NCI-H1092 treated with DMSO at 0.1 percent for 48 hours (cell line): ENCODE measurements around the gene IL1RAPL2.
"Not testable (repeated sequence)": the region's sequence is repeated elsewhere in the genome, so short reads cannot be mapped to it uniquely, and the experiment has no call there.

ENCODE experiments used
- DNase-seq: peaks from one replicate; lab custom pipeline; 2025; lab: John Stamatoyannopoulos, UW

The IL1RAPL2 gene

DNA sequence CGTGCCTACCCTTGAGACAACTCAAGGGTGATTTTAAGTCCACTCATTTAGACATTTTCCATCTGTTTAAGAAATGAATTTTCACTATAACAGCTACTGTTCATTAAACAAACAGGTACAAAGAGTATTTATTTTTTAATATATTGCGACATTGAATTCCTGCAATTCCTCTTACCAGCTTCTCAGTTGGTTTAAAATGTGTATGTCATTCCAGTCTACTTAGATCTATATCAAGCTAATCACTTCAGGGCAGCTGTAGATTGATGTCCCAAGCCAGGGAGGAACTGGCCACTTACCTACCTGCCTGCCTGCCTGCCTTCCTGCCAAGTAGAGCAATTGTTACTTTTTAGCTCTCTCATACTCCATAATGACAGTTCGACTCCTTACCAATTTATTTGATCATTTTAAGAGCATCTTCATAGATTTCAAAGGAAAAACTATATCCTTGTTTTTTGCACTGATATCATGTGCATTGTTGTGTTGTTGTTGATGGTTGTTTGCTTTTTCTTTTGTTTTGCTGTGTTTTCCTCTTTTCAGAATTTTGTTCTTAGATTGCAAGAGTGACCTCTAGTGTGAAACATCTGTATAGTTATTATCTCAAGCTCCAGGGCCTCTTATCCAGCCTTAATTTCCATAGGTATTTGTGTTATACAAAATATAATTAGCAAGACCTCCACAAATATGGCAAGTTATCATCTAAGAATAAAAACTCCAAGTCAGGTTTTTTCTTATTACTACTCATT lies 1135.5 kb downstream of the IL1RAPL2 start:
- no peak for DNase-seq

DNA sequence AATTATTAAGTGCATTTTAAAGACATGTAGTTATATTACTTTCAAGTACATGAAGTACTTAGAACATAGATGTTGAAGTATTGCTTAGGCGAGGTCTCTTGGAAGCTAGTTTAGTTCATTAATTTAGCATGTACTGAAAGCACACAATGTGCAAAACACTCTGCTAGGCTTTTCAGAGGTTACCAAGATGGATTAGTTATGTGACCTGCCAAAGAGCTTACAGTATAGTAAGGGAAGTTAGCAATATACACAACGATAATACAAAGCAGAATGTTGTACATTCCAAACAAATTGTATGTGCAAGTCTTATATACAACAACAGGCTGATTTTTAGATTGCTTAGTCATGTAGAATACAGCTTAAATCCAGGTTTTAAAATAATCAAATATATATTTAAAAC lies 1137.9 kb downstream of the IL1RAPL2 start:
- no peak for DNase-seq

DNA sequence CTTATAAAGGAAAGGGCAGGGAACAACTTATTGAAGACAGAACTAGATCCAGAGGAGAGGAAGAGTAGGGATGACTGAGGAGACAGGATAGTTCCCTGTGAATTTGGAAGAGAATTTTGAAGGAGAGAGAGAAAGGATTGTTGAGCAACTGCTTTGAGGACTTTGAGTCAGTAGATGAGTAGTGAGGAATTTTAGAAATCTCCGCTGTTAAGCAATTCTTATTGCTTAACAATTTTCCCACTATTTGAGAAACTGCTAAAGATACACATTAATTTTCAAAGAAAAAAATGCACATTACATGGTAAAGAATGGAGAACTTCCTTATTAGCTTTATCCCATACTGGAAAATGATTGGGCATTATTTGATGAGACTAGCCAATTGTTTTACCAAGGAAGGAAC lies 1140.0 kb downstream of the IL1RAPL2 start:
- no peak for DNase-seq

DNA sequence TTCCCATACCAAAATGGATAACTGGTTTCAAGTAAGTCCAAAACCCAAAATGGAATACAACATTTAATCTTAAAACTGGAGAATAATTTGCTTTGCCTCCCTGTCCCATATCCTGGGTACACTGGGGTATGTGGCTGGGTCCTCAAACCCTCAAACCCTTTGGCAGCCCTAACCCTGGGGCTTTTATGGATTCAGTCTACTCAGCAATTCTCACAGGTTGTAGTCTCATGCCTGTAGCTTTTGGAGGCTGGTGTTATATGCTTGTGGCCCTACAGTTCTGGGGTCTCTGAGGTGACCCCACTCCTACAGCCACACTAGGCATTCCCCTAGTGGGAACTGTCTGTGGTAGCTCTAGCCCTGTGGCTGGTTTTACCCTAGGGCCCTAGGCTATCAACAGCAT lies 1145.8 kb downstream of the IL1RAPL2 start:
- DNase-seq: no peak

DNA sequence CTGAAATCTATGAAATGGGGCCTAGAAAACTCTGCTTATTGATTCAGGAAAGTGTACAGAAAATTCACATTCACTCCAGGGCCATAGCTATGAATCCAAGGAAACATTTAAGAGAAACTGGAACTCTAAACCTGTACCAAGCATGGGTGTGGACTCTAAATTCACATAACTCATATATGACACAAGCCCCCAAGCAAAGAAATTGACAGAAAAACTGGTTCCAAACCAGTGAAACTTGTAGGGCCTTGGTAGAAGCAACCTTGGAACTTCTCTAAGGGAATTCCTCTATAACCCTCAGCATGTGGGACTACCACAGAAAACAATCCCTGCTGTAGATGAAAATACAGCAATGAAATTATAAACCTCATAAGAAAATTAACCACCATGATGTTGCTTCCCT lies 1149.7 kb downstream of the IL1RAPL2 start:
- no peak for DNase-seq

DNA sequence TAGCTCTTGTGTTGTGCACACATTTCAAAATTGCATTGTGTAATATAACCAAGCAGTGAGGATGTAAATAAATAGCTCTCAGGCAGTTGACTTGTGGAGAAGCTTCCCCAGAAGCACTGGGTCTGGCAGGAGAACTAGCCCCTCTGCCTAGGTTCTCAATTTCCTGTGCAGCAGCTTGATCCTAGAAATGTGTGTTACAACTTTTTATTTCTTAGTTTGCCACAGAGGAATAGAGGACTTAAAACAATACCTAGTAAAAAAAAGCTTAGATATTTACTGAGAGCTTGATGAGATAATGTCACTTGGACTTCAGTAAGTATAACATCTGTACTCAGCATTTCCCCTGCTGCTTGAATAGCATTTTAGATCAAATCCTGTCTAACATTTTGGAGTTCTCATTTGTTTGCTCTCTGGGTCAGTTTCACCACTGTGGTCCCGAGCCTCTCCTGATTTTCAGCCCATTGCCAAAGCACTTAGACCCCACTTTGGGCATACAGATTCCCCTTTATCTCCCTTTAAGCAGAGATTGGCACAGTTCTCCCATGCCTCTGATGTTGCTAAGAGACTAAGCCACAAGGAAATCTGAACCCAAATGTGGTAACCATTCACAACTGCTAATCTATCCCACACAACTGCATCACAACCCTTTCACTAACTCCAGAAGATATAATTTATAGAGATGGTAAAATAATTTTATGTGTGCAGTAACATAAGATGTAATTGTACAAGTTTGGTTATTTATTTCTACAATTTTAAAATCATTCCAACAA lies 1158.2 kb downstream of the IL1RAPL2 start:
- DNase-seq: no peak

DNA sequence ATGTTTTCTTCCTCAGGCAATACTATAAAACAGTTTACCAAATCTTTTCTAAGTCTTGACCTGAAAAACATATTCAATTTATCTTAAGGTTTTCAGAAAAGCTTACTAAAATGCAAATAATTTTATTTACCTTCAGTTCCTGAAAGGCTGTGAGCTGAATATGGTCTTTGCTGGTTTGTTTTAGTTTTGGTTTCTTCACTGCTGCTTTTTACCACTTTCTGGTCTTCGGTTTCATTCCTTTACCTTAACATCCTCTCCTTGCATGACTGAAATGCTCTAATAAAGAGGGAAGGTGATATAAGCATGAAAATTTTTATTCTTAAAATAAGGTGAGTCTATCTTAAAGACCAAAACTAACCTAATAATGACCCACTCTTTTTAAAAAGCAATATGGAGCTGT lies 1159.2 kb downstream of the IL1RAPL2 start:
- no peak for DNase-seq

DNA sequence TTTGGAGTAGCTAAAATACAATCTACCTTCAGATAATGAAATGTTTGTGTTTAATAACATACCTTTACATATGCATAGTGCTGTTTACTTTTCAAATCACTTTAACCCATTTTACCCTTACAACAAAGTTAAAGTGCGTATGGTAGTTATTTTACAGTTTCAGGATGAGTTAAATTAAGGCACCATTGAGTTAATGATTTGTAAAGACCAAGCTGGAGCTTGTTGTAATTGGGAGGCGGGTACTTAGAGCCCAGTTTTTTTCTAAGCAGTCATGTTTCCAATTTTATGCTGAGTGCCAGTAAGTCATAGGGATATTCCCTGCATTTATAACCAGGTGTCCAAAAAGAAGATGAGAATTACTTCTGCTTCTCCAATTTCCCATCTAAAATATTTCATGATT lies 1172.2 kb downstream of the IL1RAPL2 start:
- DNase-seq: no peak

DNA sequence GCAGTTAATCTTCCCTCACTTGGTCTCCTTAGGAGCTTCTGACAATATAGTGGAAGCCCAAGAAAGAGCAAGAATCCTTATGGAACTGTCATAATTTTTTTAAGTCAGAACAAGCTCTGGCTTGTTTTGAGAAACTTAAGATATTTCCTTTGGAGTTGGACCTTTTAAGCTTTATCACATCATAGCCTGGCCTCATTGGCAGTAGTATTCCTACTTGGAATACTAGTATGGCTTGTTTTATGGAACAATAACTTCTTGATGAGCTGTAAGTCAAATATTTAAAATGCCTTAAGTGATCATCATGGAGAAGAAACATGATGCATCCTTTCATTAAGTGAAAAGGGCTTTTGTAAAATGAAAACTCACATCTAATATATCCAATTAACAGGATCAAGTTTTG lies 1178.3 kb downstream of the IL1RAPL2 start:
- DNase-seq: no peak

DNA sequence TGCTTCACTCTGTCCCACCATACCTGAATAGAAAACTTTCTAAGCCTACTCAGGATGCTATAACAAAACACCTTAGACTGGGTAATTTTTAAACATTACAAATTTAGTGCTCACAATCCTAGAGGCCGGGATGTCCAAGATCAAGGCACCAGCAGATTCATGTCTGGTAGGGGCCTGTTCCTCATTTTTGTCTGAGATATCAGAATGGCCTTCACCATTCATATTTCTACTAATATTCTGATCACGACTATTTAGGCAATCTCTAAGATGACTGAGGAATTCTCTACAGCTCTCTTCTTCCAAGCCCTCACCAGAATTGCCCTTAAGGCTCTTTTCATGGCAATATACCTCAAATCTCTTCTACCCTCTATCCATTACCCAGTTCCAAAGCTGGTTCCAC lies 1178.9 kb downstream of the IL1RAPL2 start:
- no peak for DNase-seq

DNA sequence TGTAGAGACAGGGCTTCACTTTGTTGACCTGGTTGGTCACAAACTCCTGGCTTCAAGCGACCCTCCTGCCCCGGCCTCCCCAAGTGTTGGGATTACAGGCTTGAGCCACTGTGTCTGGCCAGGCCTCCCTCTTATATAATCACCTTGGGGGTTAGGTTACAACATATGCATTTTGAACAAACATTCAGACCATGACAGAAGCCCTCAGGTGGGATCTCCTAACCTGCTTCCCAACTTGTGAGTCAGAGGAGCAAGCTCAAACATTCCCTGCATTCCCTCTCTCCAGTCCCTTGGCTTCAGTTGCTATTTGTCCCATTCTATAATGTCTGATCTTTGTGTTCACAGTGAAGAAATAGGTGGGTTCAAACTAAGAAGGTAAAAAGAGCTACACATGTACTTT lies 1179.9 kb downstream of the IL1RAPL2 start:
- no peak for DNase-seq

DNA sequence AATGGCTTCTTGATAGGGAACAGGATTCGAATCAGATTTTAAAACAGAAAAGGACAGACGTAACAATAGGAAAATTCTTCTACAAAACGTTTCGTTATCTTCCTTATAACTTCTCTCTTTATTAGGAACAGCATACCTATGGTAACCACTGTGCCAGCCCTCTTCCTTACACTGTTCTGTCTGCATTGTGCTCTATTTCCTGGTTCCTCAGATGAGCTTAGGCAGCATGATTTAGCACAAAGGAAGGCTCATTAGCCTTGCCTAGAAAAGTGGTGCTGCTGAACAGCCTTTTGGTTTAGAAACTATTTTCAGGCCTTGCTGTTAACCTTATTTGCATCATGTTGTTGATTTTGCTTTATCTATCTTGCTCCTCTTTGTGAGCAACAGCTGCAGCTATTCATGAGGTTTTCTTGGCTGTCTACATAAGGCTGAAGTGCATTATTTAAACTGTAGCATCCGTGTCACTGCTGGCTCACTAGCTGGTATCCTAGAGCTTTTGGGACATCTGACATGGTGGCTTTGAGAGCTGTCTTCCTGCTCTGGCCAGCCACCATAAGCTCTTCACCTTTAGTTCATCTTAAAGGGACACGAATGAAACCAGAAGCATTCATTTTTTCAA lies 1186.4 kb downstream of the IL1RAPL2 start:
- DNase-seq: peak; percentile 24

DNA sequence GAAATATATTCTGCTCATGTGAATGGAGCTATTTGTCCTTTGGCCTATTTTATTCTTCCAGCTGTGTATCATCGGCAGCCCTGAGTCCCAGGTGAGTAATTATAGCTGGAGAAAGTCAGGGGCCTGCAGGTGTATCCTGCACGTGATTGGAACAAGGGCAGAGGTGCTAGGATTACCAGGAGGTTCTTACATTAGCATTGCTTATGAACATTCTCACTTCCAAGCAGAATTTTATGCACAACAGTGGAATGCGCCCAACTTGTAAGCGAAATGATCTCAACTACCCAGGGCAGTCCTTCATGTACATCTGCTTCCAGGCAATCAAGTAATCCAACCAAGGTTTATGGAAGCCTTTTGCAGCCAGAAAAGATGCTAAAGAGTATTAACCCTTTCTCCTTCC lies 1187.4 kb downstream of the IL1RAPL2 start:
- no peak for DNase-seq

DNA sequence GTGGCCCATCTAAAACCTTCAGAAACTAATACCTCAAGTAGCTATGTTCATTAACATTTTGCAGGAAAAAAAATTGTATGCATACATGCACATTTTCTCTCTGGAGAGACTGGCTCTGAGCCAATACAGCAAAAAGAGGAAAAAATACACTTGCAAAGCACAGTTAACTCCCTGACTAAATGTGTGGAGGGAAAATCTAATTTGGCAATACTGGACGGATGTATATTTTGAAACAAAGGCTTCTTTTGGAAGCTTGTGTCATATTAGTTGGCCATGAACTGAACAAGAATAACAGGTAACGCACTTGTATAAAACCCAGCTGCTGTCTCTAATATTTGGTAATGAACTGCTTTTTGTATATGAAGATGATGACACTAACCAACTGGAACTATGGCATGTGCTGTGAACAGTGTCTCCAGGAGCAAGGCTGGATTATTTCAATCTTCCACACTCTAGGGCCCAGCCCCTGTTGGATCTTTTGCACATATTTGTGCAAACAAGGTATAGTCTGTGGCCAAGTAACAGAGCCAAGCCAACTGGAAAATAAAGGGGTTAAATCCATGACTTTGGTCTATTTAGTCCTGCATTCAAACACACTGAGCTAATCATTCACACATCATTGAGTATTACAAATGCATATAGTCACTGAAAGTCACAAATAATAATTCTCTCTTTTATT lies 1188.4 kb downstream of the IL1RAPL2 start:
- no peak for DNase-seq

DNA sequence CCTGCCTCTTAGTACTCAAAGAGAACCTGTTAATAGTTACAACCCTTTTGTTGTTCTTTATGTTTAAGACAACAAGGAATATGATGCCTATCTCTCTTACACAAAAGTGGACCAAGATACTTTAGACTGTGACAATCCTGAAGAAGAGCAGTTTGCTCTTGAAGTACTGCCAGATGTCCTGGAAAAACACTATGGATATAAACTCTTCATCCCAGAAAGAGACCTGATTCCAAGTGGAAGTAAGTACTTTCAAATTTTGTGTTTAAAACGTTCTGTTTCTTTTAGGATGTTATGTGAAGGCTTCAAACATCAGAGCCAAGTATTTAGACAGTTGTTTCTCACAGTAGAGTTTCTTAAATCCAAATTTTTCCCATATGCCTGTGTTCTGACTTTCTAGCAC lies 1189.1 kb downstream of the IL1RAPL2 start:
- DNase-seq: no peak

DNA sequence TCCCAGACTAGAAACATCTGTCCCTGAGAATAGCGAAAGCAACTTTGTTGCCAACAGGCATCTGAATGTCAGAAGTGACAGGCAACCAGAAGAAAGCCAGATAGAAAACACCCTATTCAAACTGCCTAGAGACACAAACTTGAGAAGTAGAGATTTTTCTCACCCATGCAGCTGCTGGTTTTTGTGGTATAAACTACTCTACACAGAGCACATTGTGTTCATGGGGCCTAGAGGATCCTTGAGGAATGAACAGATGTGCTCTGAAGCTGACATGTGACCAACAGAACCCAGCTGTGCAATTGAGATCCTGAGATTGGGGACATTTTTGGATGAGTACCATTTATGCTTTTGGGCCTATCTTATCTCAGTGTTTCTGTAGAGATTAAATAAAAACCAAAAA lies 1192.8 kb downstream of the IL1RAPL2 start:
- no peak for DNase-seq

DNA sequence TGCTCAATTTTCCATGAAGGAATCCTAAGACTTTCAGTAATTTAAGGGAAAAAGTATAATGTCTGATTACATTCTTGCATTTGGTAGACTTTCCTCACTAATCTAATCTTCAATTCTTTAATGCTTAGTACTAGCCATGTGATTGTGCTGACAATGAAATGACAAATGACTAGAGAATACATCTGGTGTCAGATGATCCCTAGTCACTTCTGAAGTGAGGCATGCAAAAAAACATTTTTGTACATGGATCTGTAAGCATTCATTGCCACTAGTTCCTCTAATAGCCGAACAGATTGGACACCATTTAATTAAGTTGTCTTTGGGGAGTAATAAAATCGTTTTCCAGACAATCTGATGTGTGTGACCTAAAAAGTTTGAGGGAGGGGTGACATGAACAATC lies 1193.6 kb downstream of the IL1RAPL2 start:
- DNase-seq: no peak

DNA sequence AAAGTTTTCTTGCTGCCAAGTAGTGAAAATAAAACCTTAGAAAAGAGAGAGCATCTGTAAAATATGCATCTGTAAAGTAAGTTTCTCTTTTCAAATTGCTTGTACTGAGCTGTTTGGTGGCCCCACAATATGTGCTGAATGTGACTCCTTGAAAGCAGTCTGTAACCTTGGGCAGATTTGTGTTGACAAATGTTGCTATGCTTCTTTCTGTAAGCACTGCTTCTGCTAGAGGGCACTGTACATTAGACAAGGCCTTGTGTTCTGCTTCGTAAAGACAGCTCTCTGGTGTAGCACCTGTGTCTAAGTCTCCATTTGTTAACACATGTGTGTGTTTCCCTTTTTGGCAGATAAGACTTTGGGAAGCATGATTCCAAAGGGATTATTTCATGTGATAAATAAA lies 1199.7 kb downstream of the IL1RAPL2 start:
- no peak for DNase-seq

DNA sequence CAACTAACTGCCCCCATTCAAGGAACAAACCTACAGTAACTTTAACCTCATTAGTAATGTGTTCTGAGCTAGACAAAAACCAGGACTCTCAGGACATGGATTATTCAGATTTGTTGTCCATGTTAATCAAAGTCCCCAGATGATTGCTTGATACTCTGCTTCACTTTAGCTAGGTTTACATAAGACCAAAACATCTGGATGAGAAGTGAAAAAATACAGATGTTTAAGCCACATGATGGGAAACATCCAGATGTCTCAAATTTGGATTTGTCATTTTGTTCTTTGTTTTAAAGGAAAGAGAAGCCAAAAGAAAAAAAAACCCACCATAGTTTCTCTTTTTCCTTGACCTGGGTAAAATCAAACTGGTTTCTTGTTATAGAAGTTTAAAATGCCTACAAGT lies 1207.8 kb downstream of the IL1RAPL2 start:
- DNase-seq: no peak

DNA sequence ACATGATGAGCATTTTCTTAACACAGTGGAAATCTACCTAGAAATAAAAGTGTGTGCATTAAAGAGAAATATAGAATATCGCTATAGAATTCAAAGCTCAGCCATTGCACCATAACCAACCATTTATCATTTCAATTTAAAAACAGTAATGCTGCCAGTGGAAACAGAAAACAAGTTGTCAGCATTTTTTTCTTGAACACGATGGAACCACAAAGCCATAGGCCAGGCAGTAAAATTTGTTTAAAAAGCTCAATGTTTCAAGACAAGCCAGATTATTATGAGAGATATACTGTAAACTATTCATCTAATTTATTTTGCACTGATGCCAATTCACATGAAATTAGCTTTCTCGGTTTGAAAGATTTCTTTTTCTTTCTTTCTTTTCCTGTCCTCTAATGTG lies 1209.7 kb downstream of the IL1RAPL2 start:
- no peak for DNase-seq

DNA sequence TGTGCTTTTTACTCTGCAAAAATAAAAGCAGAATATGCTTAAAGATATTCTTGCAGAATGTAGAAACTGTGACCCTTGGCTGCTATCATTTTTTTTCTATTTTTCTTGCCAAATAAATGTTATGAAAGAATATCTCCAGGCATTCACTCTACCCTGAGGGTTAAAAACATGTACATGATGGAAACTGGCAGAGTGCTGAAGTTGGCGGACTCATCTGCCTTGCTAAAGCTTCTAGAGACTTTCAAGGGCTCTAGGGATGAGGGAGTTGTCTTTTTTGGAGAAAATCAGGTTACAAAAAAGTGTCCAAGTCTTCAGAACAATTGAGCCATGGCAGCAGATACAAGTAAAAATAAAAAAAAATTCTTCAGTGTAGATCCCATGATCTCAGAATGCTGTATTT lies 1215.8 kb downstream of the IL1RAPL2 start:
- DNase-seq: no peak

DNA sequence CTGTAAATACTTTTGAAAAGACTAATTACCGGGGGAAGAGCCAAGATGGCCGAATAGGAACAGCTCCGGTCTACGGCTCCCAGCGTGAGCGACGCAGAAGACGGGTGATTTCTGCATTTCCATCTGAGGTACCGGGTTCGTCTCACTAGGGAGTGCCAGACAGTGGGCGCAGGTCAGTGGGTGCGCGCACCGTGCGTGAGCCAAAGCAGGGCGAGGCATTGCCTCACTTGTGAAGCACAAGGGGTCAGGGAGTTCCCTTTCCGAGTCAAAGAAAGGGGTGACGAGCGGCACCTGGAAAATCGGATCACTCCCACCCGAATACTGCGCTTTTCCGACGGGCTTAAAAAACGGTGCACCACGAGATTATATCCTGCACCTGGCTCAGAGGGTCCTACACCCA lies 1230.9 kb downstream of the IL1RAPL2 start:
- not testable (repeated sequence) for DNase-seq

DNA sequence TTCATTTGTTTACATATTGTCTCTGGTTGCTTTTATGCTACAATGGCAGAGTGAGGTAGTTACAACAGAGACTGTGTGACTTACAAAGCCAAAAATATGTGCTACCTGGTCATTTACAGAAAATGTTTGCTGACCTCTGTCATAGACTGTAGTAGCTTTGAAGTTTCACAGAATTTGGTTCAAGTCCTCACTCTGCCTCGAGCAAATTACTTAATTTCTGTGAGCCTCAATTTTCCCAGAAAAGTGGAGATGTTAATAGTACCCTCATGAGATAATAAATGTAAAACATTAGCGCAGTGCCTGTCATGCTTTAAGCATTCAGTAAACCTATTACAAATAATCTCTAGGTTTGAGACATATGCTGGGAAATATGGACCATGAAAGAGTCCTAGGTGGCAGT lies 1237.9 kb downstream of the IL1RAPL2 start:
- no peak for DNase-seq
